ENCODE results near the gene PABPN1.

The PABPN1 gene

GRCh38 chr14:23365732-23366425 is 44.6 kb downstream of the PABPN1 start:
- TF ChIP-seq USF1 (IDR thresholded peaks at IDR 0.05) (no peak), CEBPB (IDR thresholded peaks at IDR 0.05) (no peak), REST (IDR thresholded peaks at IDR 0.05; ENCODE audit: low read depth) (no peak), TAF1 (IDR thresholded peaks at IDR 0.05; ENCODE audit: low read depth) (no peak), TCF12 (IDR thresholded peaks at IDR 0.05; ENCODE audit: low read depth) (no peak), TEAD4 (IDR thresholded peaks at IDR 0.05) (no peak), ZBTB7A (IDR thresholded peaks at IDR 0.05; ENCODE audit: low read depth) (no peak), EP300 (IDR thresholded peaks at IDR 0.05; ENCODE audit: borderline replicate concordance) (no peak), FOXM1 (IDR thresholded peaks at IDR 0.05; ENCODE audit: borderline replicate concordance, low read depth) (no peak), EGR1 (IDR thresholded peaks at IDR 0.05) (no peak), CREB1 (IDR thresholded peaks at IDR 0.05; ENCODE audit: low read depth) (no peak), RAD21 (IDR thresholded peaks at IDR 0.05; ENCODE audit: low read depth) (no peak), YY1 (IDR thresholded peaks at IDR 0.05; ENCODE audit: low read depth) (no peak), MAX (IDR thresholded peaks at IDR 0.05) (no peak), NFIC (IDR thresholded peaks at IDR 0.05) (no peak)

GRCh38 chr14:23366426-23366921 is 45.2 kb downstream of the PABPN1 start:
- TF ChIP-seq MAX (IDR thresholded peaks at IDR 0.05) (no peak), CREB1 (IDR thresholded peaks at IDR 0.05; ENCODE audit: low read depth) (no peak), RAD21 (IDR thresholded peaks at IDR 0.05; ENCODE audit: low read depth) (no peak), TCF12 (IDR thresholded peaks at IDR 0.05; ENCODE audit: low read depth) (no peak), ZBTB7A (IDR thresholded peaks at IDR 0.05; ENCODE audit: low read depth) (no peak)

GRCh38 chr14:23370221-23370620 is 49.0 kb downstream of the PABPN1 start:
- TF ChIP-seq TAF1 (IDR thresholded peaks at IDR 0.05; ENCODE audit: low read depth) = no peak

- no peak for TF ChIP-seq CEBPB (IDR thresholded peaks at IDR 0.05)
- no peak for TF ChIP-seq MAX (IDR thresholded peaks at IDR 0.05)
- no peak for TF ChIP-seq CREB1 (IDR thresholded peaks at IDR 0.05; ENCODE audit: low read depth)
- TF ChIP-seq NFIC (IDR thresholded peaks at IDR 0.05) = no peak
- TF ChIP-seq ZBTB7A (IDR thresholded peaks at IDR 0.05; ENCODE audit: low read depth) = no peak
- TF ChIP-seq TAF1 (IDR thresholded peaks at IDR 0.05; ENCODE audit: low read depth) = no peak
Observed at GRCh38 chr14:23371865-23372264, 50.6 kb downstream of the PABPN1 start.

- TF ChIP-seq EP300 (IDR thresholded peaks at IDR 0.05; ENCODE audit: borderline replicate concordance) = no peak
- no peak for TF ChIP-seq TAF1 (IDR thresholded peaks at IDR 0.05; ENCODE audit: low read depth)
- no peak for TF ChIP-seq CEBPB (IDR thresholded peaks at IDR 0.05)
- no peak for TF ChIP-seq CREB1 (IDR thresholded peaks at IDR 0.05; ENCODE audit: low read depth)
- TF ChIP-seq FOXM1 (IDR thresholded peaks at IDR 0.05; ENCODE audit: borderline replicate concordance, low read depth) = no peak
- TF ChIP-seq REST (IDR thresholded peaks at IDR 0.05; ENCODE audit: low read depth) = no peak
- no peak for TF ChIP-seq EGR1 (IDR thresholded peaks at IDR 0.05)
- TF ChIP-seq TEAD4 (IDR thresholded peaks at IDR 0.05) = no peak
- no peak for TF ChIP-seq MAX (IDR thresholded peaks at IDR 0.05)
- TF ChIP-seq USF1 (IDR thresholded peaks at IDR 0.05) = no peak
- TF ChIP-seq RAD21 (IDR thresholded peaks at IDR 0.05; ENCODE audit: low read depth) = no peak
- no peak for TF ChIP-seq ZBTB7A (IDR thresholded peaks at IDR 0.05; ENCODE audit: low read depth)
- no peak for TF ChIP-seq TCF12 (IDR thresholded peaks at IDR 0.05; ENCODE audit: low read depth)
- no peak for TF ChIP-seq NFIC (IDR thresholded peaks at IDR 0.05)
- TF ChIP-seq YY1 (IDR thresholded peaks at IDR 0.05; ENCODE audit: low read depth) = no peak
Observed at GRCh38 chr14:23372509-23372908, 51.3 kb downstream of the PABPN1 start, which contains the start of gene IL25. TSS of gene IL25 (plus strand) at chr14:23372809.

All from Ishikawa (cell line).